ENCODE measurements around the gene RIPPLY2.

Gene RIPPLY2

DNA sequence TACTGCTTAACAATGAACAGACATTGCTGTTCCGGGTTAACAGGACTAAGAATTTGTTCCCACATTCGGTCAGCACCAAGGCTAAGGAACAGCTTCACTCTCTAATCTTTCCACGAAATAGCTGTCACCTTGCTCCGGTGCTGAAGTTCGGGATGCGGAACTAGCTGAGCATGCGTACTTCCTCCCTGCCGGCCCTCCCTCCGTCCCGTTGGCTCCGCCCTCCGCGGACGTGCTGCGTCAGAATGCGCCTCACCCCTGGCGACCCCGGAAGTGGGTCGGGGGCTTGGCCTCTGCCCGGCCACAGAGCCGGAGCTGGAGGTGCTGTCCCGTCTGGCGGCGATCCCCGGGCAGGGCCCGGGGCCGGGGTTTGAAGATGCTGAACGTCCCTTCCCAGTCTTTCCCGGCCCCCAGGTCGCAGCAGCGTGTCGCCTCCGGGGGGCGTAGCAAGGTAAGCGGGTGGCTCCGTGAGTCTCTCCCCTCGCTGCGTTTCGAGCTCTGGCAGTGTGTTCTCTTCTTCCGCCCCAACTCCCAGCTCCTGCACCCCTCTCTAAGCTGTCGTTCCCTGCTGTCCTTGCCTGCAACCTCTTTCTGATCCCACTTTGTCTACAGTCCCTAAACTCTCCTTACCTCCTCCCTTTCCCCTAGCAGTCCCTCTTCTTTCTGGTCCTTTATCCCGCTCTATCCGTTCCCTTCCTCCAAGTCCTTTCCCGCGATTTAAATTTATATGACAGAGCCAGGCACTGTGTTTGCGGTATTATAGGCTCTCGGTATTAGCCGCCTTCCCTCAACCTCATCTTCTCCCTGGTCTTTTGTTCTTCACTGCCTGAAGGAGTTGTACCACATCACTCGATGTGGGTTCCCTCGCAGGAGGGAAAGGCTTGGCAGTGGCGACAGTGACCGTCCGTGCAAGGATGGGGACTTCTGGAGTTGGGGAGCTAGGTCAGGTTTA is 6.5 kb downstream of the RIPPLY2 start, which contains the start of gene CYB5R4:
Gene CYB5R4, plus strand, starts transcription at position 280 of the 949 bp plus-strand sequence. Its CDS starts 94 bp downstream, at position 374.
- in situ Hi-C loops (cut with MboI; ENCODE audit: low sequenced_read_pairs), result no loop called here

DNA sequence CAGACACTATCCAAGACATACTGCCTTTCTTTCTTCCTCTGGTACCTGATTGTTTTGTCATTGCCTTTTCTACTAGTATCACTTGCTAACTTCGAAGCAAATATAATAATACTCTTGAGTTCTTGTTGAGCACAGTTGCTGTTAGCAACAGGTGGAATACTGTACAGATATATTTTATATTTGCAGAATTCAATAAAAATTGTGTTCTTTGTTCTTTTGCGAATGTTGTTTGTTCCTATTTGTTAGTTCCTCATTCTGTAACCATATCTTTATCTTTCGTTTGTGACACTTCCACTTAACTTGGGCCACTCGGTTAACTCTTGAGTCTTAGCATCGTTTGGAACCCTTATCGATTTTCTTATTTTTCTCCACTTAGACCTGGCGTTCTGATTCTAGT is 7.2 kb downstream of the RIPPLY2 start:
- in situ Hi-C loops (cut with MboI; ENCODE audit: low sequenced_read_pairs), result no loop called here

DNA sequence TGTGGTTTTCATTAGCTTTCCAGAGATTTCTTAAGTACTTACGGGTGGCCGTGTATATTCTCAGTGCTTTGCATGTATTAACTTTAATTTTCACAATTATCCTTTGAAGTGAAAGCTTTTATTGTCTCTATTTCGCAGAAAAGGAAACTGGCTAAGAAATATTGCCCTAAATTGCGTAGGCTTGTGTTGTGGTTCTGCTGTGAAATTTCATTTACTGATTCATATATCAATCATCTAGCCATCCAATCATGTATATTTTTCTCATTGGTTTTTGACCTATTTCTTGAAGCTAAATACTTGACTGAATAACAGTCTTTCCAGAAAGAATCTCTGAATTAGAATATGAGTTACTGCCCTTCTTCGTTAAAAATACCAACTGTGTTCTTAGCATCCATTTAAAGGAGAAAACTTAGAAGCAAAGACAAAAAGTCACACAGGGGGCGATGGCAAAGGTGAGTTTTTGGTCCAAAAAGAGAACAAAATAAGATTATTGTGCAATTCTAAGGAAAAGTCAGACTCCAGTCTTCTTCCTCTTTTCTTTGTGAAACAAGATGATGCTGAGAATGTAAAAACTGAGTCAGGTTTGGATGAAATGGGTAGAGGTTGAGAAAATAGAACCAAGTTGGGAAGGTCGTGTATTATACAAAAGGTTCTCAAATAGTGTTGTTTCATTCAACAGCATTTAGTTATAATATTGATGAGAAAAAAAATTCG is 7.8 kb downstream of the RIPPLY2 start:
- in situ Hi-C loops (cut with MboI; ENCODE audit: low sequenced_read_pairs), result no loop called here

DNA sequence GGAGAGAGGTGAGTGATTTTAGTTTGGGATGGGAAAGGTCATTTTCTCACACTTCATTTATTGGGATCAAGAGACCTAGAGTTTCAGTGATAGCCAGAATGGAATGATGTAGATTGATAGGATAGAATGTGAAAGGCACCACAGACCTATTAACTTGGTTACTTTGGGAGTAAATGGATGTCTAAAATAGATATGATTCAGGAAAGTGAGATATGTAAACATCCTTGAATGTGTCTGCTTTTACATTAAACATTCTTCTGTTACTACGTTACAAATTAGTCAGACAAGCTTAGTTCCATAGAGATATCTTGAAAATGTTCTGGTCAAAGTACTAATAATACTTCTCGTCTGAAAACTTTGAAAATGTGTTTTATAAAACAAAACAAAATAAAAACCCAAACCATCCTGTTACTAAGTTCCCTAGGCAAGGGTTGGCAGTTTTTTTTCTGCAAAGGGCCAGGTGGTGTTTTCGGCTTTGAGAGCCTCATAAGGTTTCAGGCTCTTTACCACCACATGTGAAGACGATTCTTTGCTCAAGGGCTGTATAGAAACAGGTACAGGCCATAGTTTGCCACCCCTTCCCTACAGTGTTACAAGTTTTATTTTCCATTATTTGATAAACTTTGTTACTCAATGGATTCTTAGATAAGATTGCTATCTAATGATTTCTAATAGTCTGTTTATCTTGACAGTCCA is 9.8 kb downstream of the RIPPLY2 start:
- in situ Hi-C loops (cut with MboI; ENCODE audit: low sequenced_read_pairs), result no loop called here

DNA sequence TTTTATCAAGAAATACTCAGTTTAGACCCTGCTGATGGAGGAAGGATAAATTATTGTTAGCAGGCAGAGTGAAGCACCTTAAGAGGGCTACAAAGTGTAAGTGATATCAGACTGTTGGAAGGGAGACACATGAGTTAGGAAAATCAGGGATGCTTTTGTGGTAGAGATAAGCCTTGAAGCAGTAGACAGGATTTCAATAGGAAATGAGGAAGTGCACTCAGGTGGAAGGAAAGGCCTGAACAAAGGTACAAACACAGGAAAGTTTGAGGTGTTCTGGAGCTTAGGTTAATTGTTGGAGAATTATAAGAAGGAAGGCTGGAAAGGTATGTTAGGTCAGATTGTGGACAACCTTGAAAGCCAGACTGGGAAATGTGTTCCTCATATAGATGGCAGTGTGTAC is 13.9 kb downstream of the RIPPLY2 start:
- in situ Hi-C loops (cut with MboI; ENCODE audit: low sequenced_read_pairs), result no loop called here

DNA sequence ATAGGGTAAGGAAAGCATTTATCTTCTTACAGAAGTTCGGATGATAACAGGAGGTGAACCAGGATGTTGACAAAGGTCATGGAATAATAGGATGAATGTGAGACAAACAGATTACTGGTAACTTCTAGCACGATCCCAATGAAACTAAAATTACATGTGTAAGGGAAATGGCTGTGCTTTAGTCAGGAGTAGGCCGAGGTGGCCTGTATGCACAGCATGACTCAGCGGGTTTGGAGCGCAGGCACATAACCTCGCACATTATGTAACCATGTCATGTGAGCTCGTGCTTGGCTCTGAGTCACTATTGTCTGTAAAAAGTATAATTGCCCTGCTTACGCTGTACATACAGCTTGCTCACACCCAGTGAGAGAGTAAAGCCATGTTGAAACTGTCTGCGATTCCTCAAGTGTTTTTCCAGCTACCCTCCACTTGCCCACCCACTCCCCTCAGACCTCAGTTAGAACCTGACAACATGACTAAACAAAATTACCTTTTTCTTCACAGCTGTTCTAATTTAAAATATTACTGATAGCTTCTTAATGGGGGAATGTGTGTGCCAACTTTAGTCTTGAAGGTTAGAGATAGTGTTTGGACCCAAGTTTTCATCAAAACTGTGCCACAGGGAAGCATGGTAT is 14.5 kb downstream of the RIPPLY2 start:
- in situ Hi-C loops (cut with MboI; ENCODE audit: low sequenced_read_pairs), result no loop called here

DNA sequence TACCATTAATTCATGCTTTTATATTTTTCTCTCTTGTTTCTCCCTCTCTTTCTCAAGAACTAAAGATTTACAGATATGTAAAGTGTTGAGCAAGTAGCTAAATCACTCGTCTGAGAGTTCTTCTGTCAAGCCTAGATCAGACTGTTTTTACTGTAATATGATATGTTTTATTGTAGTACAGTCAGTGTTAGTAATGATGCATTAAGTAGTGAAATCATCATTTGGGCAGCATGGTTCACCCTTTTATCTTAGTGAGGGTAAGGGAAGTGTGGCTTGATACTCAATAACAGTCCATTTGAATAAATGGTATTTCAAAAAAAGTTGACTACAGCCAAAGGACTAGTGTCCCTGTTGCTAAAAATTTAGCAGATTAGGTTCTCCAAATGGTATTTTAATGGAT is 15.5 kb downstream of the RIPPLY2 start:
- in situ Hi-C loops (cut with MboI; ENCODE audit: low sequenced_read_pairs), result no loop called here

DNA sequence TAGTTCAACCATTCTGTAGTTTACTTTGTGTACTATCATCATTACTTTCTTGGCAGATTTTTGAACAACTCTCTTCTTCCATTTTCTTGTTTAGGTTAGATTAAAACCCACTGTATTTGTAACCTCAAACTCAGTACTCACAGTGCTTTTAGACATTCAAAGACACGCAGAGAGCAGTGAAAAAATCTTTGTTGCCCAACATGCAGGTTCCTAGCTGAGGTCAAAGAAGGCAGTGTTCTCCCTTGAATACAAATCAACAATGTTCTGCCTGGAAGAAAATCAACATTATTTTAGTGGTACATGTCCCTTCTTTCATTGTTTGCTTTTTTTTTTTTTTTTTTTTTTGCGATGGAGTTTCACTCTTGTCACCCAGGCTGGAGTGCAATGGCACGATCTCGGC is 17.5 kb downstream of the RIPPLY2 start:
- in situ Hi-C loops (cut with MboI; ENCODE audit: low sequenced_read_pairs), result no loop called here

DNA sequence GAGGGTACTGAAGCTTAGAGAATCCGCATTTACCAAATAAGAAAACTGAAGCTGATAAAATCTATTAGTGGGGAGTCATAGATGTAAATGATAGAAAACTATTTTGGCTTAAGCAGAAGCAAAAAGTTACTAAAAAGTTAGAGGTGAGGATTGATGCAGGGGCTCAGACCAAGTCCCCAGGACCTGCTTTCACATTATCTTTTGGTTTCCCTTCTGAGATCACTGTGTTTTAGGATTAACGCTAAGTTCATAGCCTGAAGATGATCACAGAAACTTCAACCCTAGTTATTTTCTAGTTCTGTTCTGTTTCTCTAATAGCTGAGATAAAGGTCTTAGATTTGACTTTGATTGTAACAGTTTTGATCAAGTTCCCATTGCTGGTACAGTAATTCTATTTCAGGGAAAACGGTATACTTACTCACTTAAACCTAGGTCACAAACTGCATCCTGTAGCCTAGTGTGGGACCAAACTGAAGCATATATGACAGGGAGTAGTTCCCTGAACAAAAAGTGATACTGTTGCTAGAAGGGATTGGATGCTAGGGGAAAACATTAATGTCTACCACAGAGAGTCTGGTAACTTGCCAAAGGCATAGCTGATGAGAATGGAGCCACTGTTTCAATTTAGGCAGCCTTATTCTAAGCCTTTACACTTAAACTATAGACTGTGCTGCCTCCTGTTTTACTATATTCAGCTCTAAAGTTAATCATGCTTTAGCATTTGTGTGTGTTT is 19.4 kb downstream of the RIPPLY2 start:
- in situ Hi-C loops (cut with MboI; ENCODE audit: low sequenced_read_pairs), result no loop called here

DNA sequence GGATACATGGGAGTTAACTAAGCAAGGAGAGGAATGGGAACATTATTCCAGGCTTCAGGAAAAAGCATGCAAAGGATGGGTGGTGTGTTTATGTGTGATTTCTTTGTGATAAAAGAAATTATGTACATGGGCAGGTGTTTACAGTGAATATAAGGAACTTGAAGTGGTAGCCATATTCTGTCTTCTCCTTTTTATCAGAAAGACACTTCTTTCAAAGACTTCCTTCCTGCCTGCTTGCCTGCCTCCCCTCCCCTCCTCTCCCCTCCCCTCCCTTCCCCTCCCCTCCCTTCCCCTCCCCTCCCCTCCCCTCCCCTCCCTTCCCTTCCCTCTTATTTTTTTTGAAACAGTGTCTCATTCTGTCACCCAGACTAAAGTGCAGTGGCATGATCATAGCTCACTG is 20.7 kb downstream of the RIPPLY2 start:
- in situ Hi-C loops (cut with MboI; ENCODE audit: low sequenced_read_pairs), result no loop called here

DNA sequence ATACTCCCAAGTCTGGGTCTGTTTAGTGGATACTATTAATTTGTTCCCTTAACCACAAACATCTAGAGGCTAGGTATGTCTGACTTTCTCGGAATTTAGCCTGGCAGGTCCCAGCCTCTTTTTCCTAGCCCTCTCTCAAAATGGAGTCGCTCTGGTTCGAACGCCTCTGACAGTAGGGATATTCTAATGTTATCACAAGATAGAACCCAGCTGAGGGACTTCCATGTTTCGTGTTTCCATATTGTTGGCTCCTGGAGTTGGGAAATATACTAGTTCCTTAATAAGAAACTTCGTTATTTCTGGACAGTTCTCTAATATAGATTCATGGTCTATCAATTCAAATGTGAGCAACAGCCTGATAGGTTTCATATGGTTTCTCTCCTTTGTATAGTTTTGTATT is 22.7 kb downstream of the RIPPLY2 start:
- in situ Hi-C loops (cut with MboI; ENCODE audit: low sequenced_read_pairs), result no loop called here

DNA sequence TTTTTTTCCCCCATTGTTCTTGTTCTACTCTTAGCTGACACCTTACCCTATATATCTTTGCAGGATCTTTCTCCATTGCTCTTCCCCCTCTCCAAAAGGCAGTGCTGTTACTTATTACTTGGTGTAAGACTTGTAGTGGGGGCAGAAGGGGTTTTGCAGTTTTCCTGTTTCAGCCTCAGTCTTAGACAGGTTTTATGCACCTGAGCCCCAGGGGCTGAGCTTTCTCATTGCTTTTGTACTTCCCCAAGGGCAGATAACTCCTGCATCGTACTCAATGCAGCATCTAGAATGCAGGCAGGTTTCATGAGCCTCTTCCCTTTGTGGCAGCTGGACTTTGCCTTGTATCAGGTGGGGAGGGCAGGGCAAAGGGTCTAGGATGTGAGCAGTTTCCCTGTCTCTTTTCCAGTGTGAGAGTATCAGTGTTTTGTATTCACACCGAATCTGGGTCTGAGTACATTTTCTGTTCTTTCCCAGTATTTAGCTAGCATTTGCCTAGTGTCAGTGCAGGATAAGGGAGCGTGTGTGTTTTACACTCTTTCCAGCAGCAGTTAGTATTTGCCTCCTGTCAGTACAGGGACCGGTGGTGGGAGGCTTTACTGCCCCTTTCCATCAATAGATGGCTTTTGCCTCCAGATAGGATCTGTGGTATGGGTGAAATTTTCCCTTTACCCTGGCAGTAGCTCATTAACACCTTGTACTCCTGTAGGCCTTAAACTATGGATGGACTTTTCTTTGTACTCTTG is 25.9 kb downstream of the RIPPLY2 start:
- in situ Hi-C loops (cut with MboI; ENCODE audit: low sequenced_read_pairs), result no loop called here

DNA sequence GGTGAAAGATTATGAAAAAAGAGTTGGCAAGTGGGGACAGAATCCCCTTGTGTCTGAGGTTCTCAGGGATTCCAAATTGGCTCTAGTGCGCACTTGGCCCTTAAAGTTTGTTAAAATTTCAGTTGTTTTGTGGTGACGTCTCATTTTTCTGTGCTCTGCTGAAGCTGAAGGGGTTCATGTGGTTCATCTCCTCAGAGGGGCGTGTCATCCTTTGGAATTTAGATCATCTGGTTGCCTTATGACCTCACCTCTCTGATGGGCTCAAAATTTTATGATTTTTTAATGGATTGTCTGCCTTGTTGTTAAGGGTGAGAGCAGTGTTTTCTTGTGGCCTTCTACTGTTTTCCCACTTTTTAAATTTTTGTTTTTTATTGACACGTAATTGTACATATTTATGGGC is 26.6 kb downstream of the RIPPLY2 start:
- in situ Hi-C loops (cut with MboI; ENCODE audit: low sequenced_read_pairs), result no loop called here

DNA sequence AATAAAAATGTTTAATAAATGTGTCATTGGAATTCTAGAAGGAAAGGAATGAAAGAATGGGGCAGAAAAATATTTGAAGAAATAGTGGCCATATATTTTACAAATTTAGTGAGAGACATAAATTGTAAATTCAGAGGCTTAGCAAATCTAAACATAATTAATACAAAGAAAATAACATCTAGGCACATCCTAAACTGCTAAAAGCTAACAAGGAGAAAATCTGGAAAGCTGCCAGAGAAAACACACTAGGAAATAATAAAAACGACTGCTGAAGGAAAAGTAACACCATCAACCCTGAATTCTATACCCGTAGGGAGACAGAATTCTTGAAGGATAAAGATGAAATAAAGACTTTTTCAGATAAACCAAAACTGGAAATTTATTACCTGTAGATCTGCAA is 30.1 kb downstream of the RIPPLY2 start:
- in situ Hi-C loops (cut with MboI; ENCODE audit: low sequenced_read_pairs), result no loop called here

DNA sequence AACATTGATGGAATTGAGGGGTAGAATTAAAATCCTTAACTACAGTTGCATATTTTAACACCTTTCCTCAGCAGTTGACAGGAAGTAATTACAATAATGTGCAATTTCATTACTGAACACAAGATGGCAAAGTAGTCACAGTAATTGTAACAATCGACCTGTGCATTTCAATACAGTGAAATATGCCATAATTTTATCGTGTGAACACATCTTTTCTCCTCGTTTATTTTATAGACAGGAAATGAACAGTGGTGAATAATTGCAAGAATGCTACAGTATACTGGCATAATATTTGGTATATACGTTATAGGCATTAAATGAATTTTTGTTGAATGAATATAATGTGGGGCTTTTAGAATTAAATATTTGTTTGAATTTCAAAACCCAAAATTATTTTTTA is 31.4 kb downstream of the RIPPLY2 start:
- in situ Hi-C loops (cut with MboI; ENCODE audit: low sequenced_read_pairs), result no loop called here

DNA sequence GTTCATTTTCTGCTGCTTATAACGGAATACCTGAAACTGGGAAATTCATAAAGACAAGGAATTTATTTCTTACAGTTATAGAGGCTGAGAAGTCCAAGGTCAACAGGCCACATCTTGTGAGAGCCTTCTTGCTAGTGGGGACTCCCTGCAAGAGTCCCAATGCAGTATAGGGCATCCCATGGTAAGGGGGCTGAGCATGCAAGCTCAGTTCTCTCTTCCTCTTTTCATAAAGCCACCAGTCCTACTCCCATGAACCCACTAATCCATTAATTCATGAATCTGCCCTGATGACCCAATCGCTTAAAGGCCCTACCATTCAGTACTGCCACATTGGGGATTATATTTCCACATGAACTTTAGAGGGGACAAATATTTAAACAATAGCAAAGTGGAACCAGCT is 32.8 kb downstream of the RIPPLY2 start:
- in situ Hi-C loops (cut with MboI; ENCODE audit: low sequenced_read_pairs), result no loop called here

DNA sequence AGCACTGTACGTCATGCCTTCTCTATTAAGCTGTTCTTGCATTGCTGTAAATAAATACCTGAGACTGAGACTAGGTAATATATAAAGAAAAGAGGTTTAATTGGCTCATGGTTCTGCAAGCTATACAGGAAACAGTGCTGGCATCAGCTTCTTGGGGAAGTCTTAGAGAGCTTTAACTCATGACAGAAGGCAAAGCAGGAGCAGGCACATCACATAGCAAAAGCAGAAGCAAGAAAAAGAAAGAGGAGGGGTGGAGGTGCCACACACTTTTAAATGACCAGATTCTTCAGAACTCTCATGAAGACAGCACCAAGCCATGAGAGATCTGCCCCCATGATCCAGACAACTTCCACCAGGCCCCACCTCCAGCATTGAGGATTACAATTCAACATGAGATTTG is 36.5 kb downstream of the RIPPLY2 start:
- in situ Hi-C loops (cut with MboI; ENCODE audit: low sequenced_read_pairs), result no loop called here

DNA sequence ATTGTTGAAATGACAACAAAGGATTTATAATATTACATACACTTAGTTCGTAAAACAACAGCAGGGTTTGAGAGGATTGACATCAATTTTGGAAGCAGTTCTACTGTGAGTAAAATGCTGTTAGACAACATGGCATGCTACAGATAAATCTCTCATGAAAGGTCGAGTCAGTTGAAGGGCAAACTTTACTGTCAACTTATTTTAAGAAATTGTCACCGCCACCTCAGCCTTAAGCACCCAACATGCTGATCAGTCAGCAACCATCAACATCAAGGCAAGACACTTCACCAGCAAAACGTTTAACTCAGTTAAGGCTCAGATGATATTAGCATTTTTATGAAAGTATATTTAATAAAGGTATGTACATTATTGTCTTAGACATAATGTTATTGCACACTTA is 37.4 kb downstream of the RIPPLY2 start:
- in situ Hi-C loops (cut with MboI; ENCODE audit: low sequenced_read_pairs), result no loop called here

DNA sequence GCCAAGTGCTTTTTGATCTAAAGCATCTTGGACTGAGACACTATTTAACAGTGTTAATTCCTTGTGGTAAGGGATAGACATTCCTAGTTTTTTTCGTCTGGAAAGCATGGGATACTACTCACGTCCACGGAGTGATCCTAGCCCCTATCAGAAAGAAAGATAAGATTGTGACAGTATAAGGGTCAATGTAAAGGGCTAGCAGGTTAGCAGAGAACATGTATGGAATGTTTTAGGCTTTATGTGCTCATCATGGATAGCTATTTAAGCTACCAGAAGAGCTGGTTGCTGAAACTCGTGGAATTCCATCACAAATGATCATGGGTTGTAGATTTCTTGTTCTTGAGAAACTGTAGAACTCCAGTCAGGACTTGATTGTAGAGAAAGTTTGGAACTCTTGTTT is 38.4 kb downstream of the RIPPLY2 start:
- in situ Hi-C loops (cut with MboI; ENCODE audit: low sequenced_read_pairs), result no loop called here

DNA sequence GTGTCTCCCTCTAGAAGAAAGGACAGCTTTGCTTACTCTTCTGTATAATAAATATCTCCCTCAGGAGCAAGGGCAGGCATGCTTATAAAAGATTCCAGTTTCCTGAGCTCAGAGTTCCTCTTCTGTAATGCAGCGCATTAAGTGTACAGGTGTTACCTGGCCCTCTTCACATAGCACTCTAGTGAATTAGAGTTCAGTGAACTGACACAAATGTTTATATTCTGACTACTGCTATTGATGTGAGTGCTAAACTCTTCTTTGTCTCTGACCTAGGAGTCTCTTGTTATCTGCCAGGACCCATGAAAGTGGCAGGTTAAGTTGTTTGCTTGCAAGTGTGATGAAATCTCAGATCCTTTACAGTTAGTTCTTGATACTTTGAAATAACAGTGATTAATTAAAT is 39.9 kb downstream of the RIPPLY2 start:
- in situ Hi-C loops (cut with MboI; ENCODE audit: low sequenced_read_pairs), result no loop called here

All from hTERT RPE-1 (cell line).